ENCODE results near the gene C3.
"Not testable (repeated sequence)": the region's sequence is repeated elsewhere in the genome, so short reads cannot be mapped to it uniquely, and the experiment has no call there.

C3 gene

DNA sequence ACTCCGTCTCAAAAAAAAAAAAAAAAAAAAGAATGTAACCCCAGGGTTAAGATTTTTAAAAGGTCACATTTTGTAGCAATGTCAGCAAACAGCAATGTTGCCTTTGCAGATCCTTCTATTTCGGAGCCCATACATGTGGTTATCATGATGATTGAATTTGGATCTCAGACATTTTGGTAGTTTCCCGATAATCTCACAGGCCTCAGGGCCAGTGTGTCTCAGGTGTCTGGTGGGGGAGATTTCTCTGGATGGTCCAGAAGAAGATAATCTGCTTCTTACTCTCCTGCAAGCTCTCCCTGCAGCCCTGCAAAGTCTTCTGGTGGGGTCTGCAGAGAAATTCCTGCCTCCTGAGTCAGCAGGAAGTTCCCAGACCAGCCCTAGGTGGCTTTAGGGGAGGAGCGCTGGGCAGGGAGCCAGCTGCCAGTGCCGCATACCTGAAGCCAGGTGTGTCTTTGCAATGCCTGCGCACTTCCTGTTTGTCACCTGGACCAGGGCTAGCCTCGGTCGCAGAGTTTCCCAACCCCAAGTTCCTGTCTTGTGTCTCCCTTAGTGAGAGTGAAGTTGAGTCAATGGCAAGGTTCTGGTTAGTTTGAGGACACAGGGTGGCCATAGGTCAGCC is 45.4 kb upstream of the C3 start:
- no peak for DNase-seq (ENCODE audit: low read depth)
- TF ChIP-seq, protein P1, sequence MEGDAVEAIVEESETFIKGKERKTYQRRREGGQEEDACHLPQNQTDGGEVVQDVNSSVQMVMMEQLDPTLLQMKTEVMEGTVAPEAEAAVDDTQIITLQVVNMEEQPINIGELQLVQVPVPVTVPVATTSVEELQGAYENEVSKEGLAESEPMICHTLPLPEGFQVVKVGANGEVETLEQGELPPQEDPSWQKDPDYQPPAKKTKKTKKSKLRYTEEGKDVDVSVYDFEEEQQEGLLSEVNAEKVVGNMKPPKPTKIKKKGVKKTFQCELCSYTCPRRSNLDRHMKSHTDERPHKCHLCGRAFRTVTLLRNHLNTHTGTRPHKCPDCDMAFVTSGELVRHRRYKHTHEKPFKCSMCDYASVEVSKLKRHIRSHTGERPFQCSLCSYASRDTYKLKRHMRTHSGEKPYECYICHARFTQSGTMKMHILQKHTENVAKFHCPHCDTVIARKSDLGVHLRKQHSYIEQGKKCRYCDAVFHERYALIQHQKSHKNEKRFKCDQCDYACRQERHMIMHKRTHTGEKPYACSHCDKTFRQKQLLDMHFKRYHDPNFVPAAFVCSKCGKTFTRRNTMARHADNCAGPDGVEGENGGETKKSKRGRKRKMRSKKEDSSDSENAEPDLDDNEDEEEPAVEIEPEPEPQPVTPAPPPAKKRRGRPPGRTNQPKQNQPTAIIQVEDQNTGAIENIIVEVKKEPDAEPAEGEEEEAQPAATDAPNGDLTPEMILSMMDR (IDR thresholded peaks at IDR 0.05; ENCODE audit: insufficient read depth, low read depth, low read length, missing control alignments) = no peak
- H3K4me3 ChIP-seq (ENCODE audit: low read depth, low read length) = peak overlapping the region; percentile 76

- DNase-seq (ENCODE audit: low read depth); H3K4me3 ChIP-seq (ENCODE audit: low read depth, low read length): not testable (repeated sequence)
Observed at GRCh38 chr19:6762253-6762797, 41.9 kb upstream of the C3 start.

- H3K4me3 ChIP-seq (ENCODE audit: low read depth, low read length) = no peak overlapping the region
- TF ChIP-seq, protein P1 (IDR thresholded peaks at IDR 0.05; ENCODE audit: insufficient read depth, low read depth, low read length, missing control alignments) = no peak
- peak; percentile 49 for DNase-seq (ENCODE audit: low read depth)
Observed at GRCh38 chr19:6761053-6761676, 40.7 kb upstream of the C3 start.

DNA sequence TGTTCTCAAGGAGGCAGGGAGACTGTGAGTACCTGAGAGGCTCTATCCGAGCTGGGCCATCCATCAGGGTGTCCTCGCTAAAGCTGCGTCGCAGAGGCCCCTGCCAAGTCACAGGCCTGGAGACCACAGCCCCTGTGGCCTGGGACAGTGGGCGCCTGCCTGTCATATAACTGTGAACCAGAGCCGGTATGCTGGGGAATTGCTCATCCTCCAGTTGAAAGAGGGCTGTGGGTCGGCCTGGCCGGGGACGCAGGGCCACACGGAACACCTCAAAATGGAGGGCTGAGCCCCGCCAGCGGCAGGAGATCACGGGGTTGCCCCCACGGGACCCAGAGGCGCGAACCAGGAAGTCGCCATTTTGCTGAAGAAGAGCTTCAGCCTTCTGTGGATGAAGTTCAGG is 40.2 kb upstream of the C3 start:
- DNase-seq (ENCODE audit: low read depth) = no peak
- no peak overlapping the region for H3K4me3 ChIP-seq (ENCODE audit: low read depth, low read length)
- TF ChIP-seq, protein P1 (IDR thresholded peaks at IDR 0.05; ENCODE audit: insufficient read depth, low read depth, low read length, missing control alignments) = no peak

GRCh38 chr19:6754653-6755463 is 34.4 kb upstream of the C3 start:
- no peak overlapping the region for H3K4me3 ChIP-seq (ENCODE audit: low read depth, low read length)
- no peak for DNase-seq (ENCODE audit: low read depth)
- TF ChIP-seq, protein P1 (IDR thresholded peaks at IDR 0.05; ENCODE audit: insufficient read depth, low read depth, low read length, missing control alignments) = no peak

DNA sequence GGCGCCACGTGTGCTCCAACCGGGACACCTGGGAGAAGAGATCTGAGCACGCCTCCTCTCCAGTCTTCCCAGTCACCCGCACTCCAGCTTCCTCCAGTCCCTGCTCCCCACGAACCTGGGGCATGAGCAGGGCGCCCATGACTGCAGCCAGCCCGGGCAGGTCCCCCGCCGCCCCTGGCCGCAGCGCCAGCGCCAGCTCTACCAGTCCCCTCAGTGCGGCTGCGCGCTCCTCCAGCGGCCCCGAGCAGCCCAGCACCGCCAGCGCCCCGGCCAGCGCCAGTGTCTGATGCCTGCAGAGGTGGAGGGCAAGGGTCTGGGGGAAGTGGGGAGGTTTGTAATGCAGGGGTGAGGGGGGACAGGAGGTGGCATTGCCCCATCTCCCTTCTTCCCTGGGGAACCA is 33.7 kb upstream of the C3 start:
- TF ChIP-seq, protein P1 (IDR thresholded peaks at IDR 0.05; ENCODE audit: insufficient read depth, low read depth, low read length, missing control alignments) = no peak
- no peak for DNase-seq (ENCODE audit: low read depth)
- H3K4me3 ChIP-seq (ENCODE audit: low read depth, low read length) = no peak overlapping the region

All from GM12865 (cell line).